HG02798 (cell line): ENCODE results near the gene CD38.
A peak's percentile ranks its signal among the peaks of the same experiment; 100 is the strongest.
"Not testable (repeated sequence)": the region's sequence is repeated elsewhere in the genome, so short reads cannot be mapped to it uniquely, and the experiment has no call there.

Experiments
- ATAC-seq: cut with Tn5 transposase; IDR thresholded peaks from one replicate; pipeline ENCODE4 v1.9.1; 2021; ENCODE audit warnings: mild to moderate bottlenecking; ENCODE audit not compliant: unreplicated experiment, poor library complexity

Gene CD38

GRCh38 chr4:15758294-15758693, 19.8 kb upstream of the CD38 start:
- no peak for ATAC-seq

- not testable (repeated sequence) for ATAC-seq
Measured at GRCh38 chr4:15762460-15762859, 15.7 kb upstream of the CD38 start.

GRCh38 chr4:15765391-15765790, 12.7 kb upstream of the CD38 start:
- no peak for ATAC-seq

- ATAC-seq: peak; percentile 77
Measured at GRCh38 chr4:15765910-15766697, 12.0 kb upstream of the CD38 start.

- no peak for ATAC-seq
Measured at GRCh38 chr4:15766821-15767220, 11.3 kb upstream of the CD38 start.

GRCh38 chr4:15769202-15769601, 8.9 kb upstream of the CD38 start:
- ATAC-seq: no peak

GRCh38 chr4:15771216-15772058, 6.7 kb upstream of the CD38 start:
- peak; percentile 81 for ATAC-seq

GRCh38 chr4:15774020-15774420, 4.1 kb upstream of the CD38 start:
- no peak for ATAC-seq

GRCh38 chr4:15776871-15777648, 1.1 kb upstream of the CD38 start:
- no peak for ATAC-seq

GRCh38 chr4:15777697-15778288, 335 bp upstream of the CD38 start:
- no peak for ATAC-seq

GRCh38 chr4:15779306-15779705, 1.2 kb downstream of the CD38 start:
- no peak for ATAC-seq

- ATAC-seq: no peak
Measured at GRCh38 chr4:15779809-15780208, 1.7 kb downstream of the CD38 start.

- no peak for ATAC-seq
Measured at GRCh38 chr4:15781427-15782095, 3.4 kb downstream of the CD38 start.

GRCh38 chr4:15783676-15784075, 5.5 kb downstream of the CD38 start:
- ATAC-seq: no peak

GRCh38 chr4:15784959-15785634, 7.0 kb downstream of the CD38 start:
- ATAC-seq: peak; percentile 91

- no peak for ATAC-seq
Measured at GRCh38 chr4:15786743-15787142, 8.6 kb downstream of the CD38 start.

GRCh38 chr4:15792974-15793373, 14.8 kb downstream of the CD38 start:
- no peak for ATAC-seq

- no peak for ATAC-seq
Measured at GRCh38 chr4:15793506-15794363, 15.6 kb downstream of the CD38 start.
